Left ventricle myocardium inferior (tissue), 1 donor: ENCODE data around the gene MALRD1. TPM values are rescaled to one million over a fixed set of nuclear protein-coding genes. Genes with fewer than 3 reads are reported as not detected.

Experiments
- DNase-seq: peaks from one replicate; pipeline ENCODE4 v3.0.0-alpha.2; 2020
- H3K27ac ChIP-seq: fragments of 200-600 bp; replicated peaks from 2 replicates; pipeline ENCODE4 v1.8.0; 2021
- H3K27me3 ChIP-seq: fragments of 200-600 bp; 2 replicates; pipeline ENCODE4 v1.8.0; 2021; ENCODE audit warnings: low read depth
- H3K36me3 ChIP-seq: fragments of 200-600 bp; 2 replicates; pipeline ENCODE4 v1.8.0; 2021
- H3K4me1 ChIP-seq: fragments of 200-600 bp; 2 replicates; pipeline ENCODE4 v1.8.0; 2021
- H3K4me3 ChIP-seq: fragments of 200-600 bp; 2 replicates; pipeline ENCODE4 v1.8.0; 2021; ENCODE audit warnings: mild to moderate bottlenecking, moderate library complexity
- H3K9me3 ChIP-seq: fragments of 200-600 bp; replicated peaks from 2 replicates; pipeline ENCODE4 v1.8.0; 2021
- CTCF ChIP-seq: fragments of 200-600 bp; IDR thresholded peaks from 2 replicates; pipeline ENCODE4 v1.8.0; 2021; ENCODE audit warnings: antibody characterized with exemption, mild to moderate bottlenecking, borderline replicate concordance
- intact Hi-C: fragments of 100-400 bp; cut with micrococcal nuclease; formaldehyde crosslinking; loops from one replicate; pipeline ENCODE4 v1.11.0; 2022
- total RNA-seq: library from RNA; stranded (reverse); fragmentation: NEBNext Ultra II Directional; extraction: Animal tissue kit (Norgen Biotek cat#: 25700); gene quantifications from one replicate; pipeline ENCODE4 v1.2.1, GENCODE V29; 2021
- donor health status: DM: no; HTN: yes; CAD: no; lungs with severe emphysema.

The MALRD1 gene
- total RNA-seq, 1 donor from 2014 or later = 0.47 TPM

DNA sequence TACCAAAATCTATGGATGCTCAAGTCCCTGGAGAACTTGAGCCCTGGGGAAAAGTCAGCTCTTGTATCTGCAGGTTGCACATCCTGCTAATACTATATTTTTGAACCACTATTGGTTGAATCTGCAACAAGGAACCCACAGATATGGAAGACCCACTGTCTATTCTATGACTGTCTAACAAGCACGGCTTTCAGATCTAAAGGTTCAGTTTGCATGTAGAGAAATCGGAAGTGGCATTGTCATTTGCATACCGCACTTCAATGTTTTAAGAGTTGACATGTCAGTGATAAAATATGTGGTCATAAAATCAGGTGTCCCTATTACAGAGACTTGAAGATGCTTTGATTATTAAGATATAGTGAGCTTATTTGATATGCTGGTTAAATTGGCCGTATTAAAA is 95.6 kb downstream of the MALRD1 start:
- H3K4me1 ChIP-seq = no peaks in the 10 kb centered on the region
- no peaks in the 10 kb centered on the region for H3K27me3 ChIP-seq
- no peaks in the 10 kb centered on the region for H3K36me3 ChIP-seq
- H3K4me3 ChIP-seq = no peak overlapping the region
- intact Hi-C loops = no loop called here
- H3K9me3 ChIP-seq = no peaks in the 10 kb centered on the region
- TF ChIP-seq CTCF = no peak
- DNase-seq = no peak
- no peak overlapping the region for H3K27ac ChIP-seq

GRCh38 chr10:19154375-19154774 is 105.8 kb downstream of the MALRD1 start:
- no peak overlapping the region for H3K27ac ChIP-seq
- TF ChIP-seq CTCF = no peak

GRCh38 chr10:19158358-19158757 is 109.8 kb downstream of the MALRD1 start:
- H3K27ac ChIP-seq = no peak overlapping the region
- no peak for TF ChIP-seq CTCF
- no peaks in the 10 kb centered on the region for H3K27me3 ChIP-seq
- no peak for DNase-seq
- H3K9me3 ChIP-seq = no peaks in the 10 kb centered on the region
- H3K4me3 ChIP-seq = no peak overlapping the region
- intact Hi-C loops = no loop called here
- H3K36me3 ChIP-seq = no peaks in the 10 kb centered on the region
- H3K4me1 ChIP-seq = no peaks in the 10 kb centered on the region

More at GRCh38 chr10:19154375-19154774, 105.8 kb downstream of the MALRD1 start:
- H3K4me3 ChIP-seq = no peak overlapping the region
- no peaks in the 10 kb centered on the region for H3K27me3 ChIP-seq
- no peaks in the 10 kb centered on the region for H3K36me3 ChIP-seq
- DNase-seq = no peak
- no peaks in the 10 kb centered on the region for H3K4me1 ChIP-seq
- intact Hi-C loops = no loop called here
- H3K9me3 ChIP-seq = no peaks in the 10 kb centered on the region

- intact Hi-C loops = no loop called here
- H3K4me3 ChIP-seq = no peak overlapping the region
- DNase-seq = no peak
- no peak for TF ChIP-seq CTCF
- no peaks in the 10 kb centered on the region for H3K36me3 ChIP-seq
- no peaks in the 10 kb centered on the region for H3K9me3 ChIP-seq
- H3K4me1 ChIP-seq = no peaks in the 10 kb centered on the region
- H3K27me3 ChIP-seq = no peaks in the 10 kb centered on the region
- no peak overlapping the region for H3K27ac ChIP-seq
Measured at GRCh38 chr10:19158870-19159269, 110.3 kb downstream of the MALRD1 start.

DNA sequence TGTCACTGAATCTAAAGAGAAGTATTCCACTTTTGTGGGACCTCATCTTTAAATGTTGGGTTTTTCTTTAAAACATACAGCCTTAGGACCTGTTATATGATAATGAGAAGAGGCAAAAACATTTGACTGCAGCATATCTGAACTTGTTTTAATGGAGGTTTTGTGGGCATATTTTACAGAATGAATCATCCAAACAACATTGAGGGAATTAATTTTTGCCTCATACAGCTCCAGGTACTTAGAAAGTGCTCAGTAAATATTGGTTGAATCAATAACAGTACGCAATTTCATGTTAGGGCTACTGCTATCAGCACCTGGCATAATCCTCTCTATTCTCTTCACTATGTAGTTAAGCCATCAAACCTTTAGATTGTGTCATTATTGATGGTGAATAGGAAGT is 115.9 kb downstream of the MALRD1 start:
- TF ChIP-seq CTCF = no peak
- no peak overlapping the region for H3K4me3 ChIP-seq
- intact Hi-C loops = no loop called here
- no peak for DNase-seq
- H3K9me3 ChIP-seq = no peaks in the 10 kb centered on the region
- no peaks in the 10 kb centered on the region for H3K4me1 ChIP-seq
- H3K27ac ChIP-seq = no peak overlapping the region
- no peaks in the 10 kb centered on the region for H3K27me3 ChIP-seq
- no peaks in the 10 kb centered on the region for H3K36me3 ChIP-seq

GRCh38 chr10:19168584-19168983 is 120.0 kb downstream of the MALRD1 start:
- Histone ChIP-seq H3K9me3 (no peaks in the 10 kb centered on the region), H3K4me1 (no peaks in the 10 kb centered on the region), H3K27ac (no peak overlapping the region), H3K36me3 (no peaks in the 10 kb centered on the region), H3K4me3 (no peak overlapping the region), H3K27me3 (no peaks in the 10 kb centered on the region)
- DNase-seq = no peak
- intact Hi-C loops = no loop called here
- TF ChIP-seq CTCF = peak; percentile 14
